Neuronal stem cell (in vitro differentiated cells): ENCODE results near the gene CCDC187.

Experiments
- DNase-seq: peaks from one replicate; pipeline ENCODE4 v3.0.0-alpha.2; 2013; ENCODE audit warnings: low spot score
- H2AFZ ChIP-seq: one replicate; pipeline ENCODE4 v1.6.1; 2013; ENCODE audit warnings: mild to moderate bottlenecking, low read length, inconsistent platforms
- H2AK5ac ChIP-seq: 2 replicates; pipeline ENCODE4 v1.6.1; 2013; ENCODE audit warnings: low read depth, mild to moderate bottlenecking, inconsistent platforms, low read length, moderate library complexity, mixed read lengths
- H2BK120ac ChIP-seq: 2 replicates; pipeline ENCODE4 v1.6.1; 2013; ENCODE audit warnings: low read depth, mild to moderate bottlenecking, inconsistent platforms, low read length, moderate library complexity, mixed read lengths
- H2BK12ac ChIP-seq: one replicate; pipeline ENCODE4 v1.6.1; 2013; ENCODE audit warnings: low read length, inconsistent platforms
- H2BK15ac ChIP-seq: 2 replicates; pipeline ENCODE4 v1.6.1; 2013; ENCODE audit warnings: mild to moderate bottlenecking, low read length, inconsistent platforms, mixed read lengths
- H2BK5ac ChIP-seq: one replicate; pipeline ENCODE4 v1.6.1; 2013; ENCODE audit warnings: inconsistent platforms, mild to moderate bottlenecking, low read length, moderate library complexity
- H3K14ac ChIP-seq: one replicate; pipeline ENCODE4 v1.6.1; 2013; ENCODE audit warnings: low read length, inconsistent platforms
- H3K18ac ChIP-seq: 2 replicates; pipeline ENCODE4 v1.6.1; 2013; ENCODE audit warnings: low read length, inconsistent platforms
- H3K23ac ChIP-seq: 2 replicates; pipeline ENCODE4 v1.6.1; 2013; ENCODE audit warnings: low read depth, mild to moderate bottlenecking, mixed read lengths, low read length, inconsistent platforms; ENCODE audit not compliant: poor library complexity
- H3K27ac ChIP-seq: replicated peaks from 3 replicates; pipeline ENCODE4 v1.5.1; 2013; ENCODE audit warnings: low read length, inconsistent platforms
- H3K27me3 ChIP-seq, 3 experiments: 2 replicates each; pipeline ENCODE4 v1.6.1; 2013; ENCODE audit warnings: low read length in 3 of 3, mild to moderate bottlenecking in 2 of 3, inconsistent platforms in 1 of 3, low read depth in 1 of 3, mixed read lengths in 1 of 3, moderate library complexity in 1 of 3; ENCODE audit not compliant: control insufficient read depth in 3 of 3, insufficient read depth in 3 of 3
- H3K36me3 ChIP-seq, 2 donors: replicated peaks in 1 of 2; 2 replicates each; pipeline ENCODE4 v1.6.1; 2013; ENCODE audit warnings: low read length in 2 of 2; ENCODE audit not compliant: control insufficient read depth in 2 of 2, insufficient read depth in 2 of 2
- H3K4ac ChIP-seq: 2 replicates; pipeline ENCODE4 v1.6.1; 2013; ENCODE audit warnings: inconsistent platforms, mild to moderate bottlenecking, low read length, moderate library complexity
- H3K4me1 ChIP-seq, 2 donors: 1 replicate in 1 of 2; 2 replicates in 1 of 2; pipeline ENCODE4 v1.6.1; 2013; ENCODE audit warnings: low read length in 2 of 2, low read depth in 1 of 2; ENCODE audit not compliant: control insufficient read depth in 2 of 2, insufficient read depth in 1 of 2
- H3K4me2 ChIP-seq: one replicate; pipeline ENCODE4 v1.6.1; 2013; ENCODE audit warnings: mild to moderate bottlenecking, low read length, inconsistent platforms; ENCODE audit not compliant: insufficient read depth, poor library complexity, severe bottlenecking
- H3K4me3 ChIP-seq, 2 donors: 2 replicates each; pipeline ENCODE4 v1.5.1; 2013; ENCODE audit warnings: low read length in 2 of 2, mild to moderate bottlenecking in 2 of 2, inconsistent platforms in 1 of 2, moderate library complexity in 1 of 2
- H3K79me1 ChIP-seq: one replicate; pipeline ENCODE4 v1.6.1; 2013; ENCODE audit warnings: low read depth, mild to moderate bottlenecking, inconsistent platforms, low read length, moderate library complexity
- H3K9ac ChIP-seq: one replicate; pipeline ENCODE4 v1.6.1; 2013; ENCODE audit warnings: mild to moderate bottlenecking, low read depth, low read length, inconsistent platforms; ENCODE audit not compliant: poor library complexity
- H3K9me3 ChIP-seq, 2 donors: replicated peaks in 1 of 2; 2 replicates each; pipeline versions ENCODE3 to v1.6.1; 2013; ENCODE audit warnings: low read length in 2 of 2, mild to moderate bottlenecking in 2 of 2, inconsistent platforms in 1 of 2, low read depth in 1 of 2, mixed read lengths in 1 of 2, moderate library complexity in 1 of 2; ENCODE audit not compliant: control insufficient read depth in 2 of 2, insufficient read depth in 1 of 2
- H4K8ac ChIP-seq: one replicate; pipeline ENCODE4 v1.6.1; 2013; ENCODE audit warnings: low read depth, mild to moderate bottlenecking, inconsistent platforms, low read length, moderate library complexity
- H4K91ac ChIP-seq: one replicate; pipeline ENCODE4 v1.6.1; 2013; ENCODE audit warnings: low read length, low read depth, mild to moderate bottlenecking, inconsistent platforms; ENCODE audit not compliant: poor library complexity
- WGBS, 2 donors: extraction: QIAGEN DNeasy Blood & Tissue Kit; methylation state at CpG; one replicate each; pipeline ENCODE4 v1.1.7; 2013; ENCODE audit warnings: missing lambda C conversion rate in 2 of 2, mixed read lengths in 1 of 2; ENCODE audit not compliant: insufficient read length in 2 of 2, insufficient replicate concordance in 1 of 2; ENCODE audit errors: extremely low coverage in 2 of 2; 5-methylcytosine and 5-hydroxymethylcytosine counted together

The CCDC187 gene

GRCh38 chr9:136226680-136227407, 77.0 kb downstream of the CCDC187 start:
- Histone ChIP-seq H3K4me2 (no peak overlapping the region), H3K4ac (no peak overlapping the region), H3K27me3 (no peaks in the 10 kb centered on the region), H2AFZ (no peak overlapping the region), H3K18ac (no peak overlapping the region), H3K36me3 (peaks cover 9 to 64% of the 10 kb centered on the region in 2 donors), H3K23ac (no peak overlapping the region), H3K14ac (no peak overlapping the region), H2BK5ac (no peak overlapping the region), H4K8ac (no peak overlapping the region), H3K9ac (no peak overlapping the region), H2BK15ac (no peak overlapping the region), H2AK5ac (peak overlapping the region; percentile 61), H3K9me3 (no peaks in the 10 kb centered on the region), H4K91ac (no peak overlapping the region), H2BK12ac (no peak overlapping the region), H3K4me1 (no peaks in the 10 kb centered on the region), H3K79me1 (peaks cover 18% of the 10 kb centered on the region), H3K4me3 (no peak overlapping the region), H3K27ac (no peak overlapping the region), H2BK120ac (peak overlapping the region; percentile 52)
- DNase-seq: no peak
- WGBS, 2 donors: no CpG with 5 or more reads among the region's 30 CpGs

GRCh38 chr9:136225748-136226679, 77.9 kb downstream of the CCDC187 start:
- H3K4ac ChIP-seq: no peak overlapping the region
- H3K14ac ChIP-seq: no peak overlapping the region
- no peaks in the 10 kb centered on the region for H3K27me3 ChIP-seq
- H3K4me3 ChIP-seq: no peak overlapping the region
- no peak overlapping the region for H2BK12ac ChIP-seq
- no peak overlapping the region for H2BK5ac ChIP-seq
- no peak overlapping the region for H2BK15ac ChIP-seq
- H3K36me3 ChIP-seq: peaks cover 9 to 66% of the 10 kb centered on the region in 2 donors
- no peak overlapping the region for H3K4me2 ChIP-seq
- H4K8ac ChIP-seq: no peak overlapping the region
- no peak overlapping the region for H4K91ac ChIP-seq
- WGBS, 2 donors: no CpG with 5 or more reads among the region's 30 CpGs
- H3K18ac ChIP-seq: no peak overlapping the region
- no peaks in the 10 kb centered on the region for H3K4me1 ChIP-seq
- H2AFZ ChIP-seq: no peak overlapping the region
- DNase-seq: peak; percentile 60
- H3K79me1 ChIP-seq: peaks cover 22% of the 10 kb centered on the region
- no peak overlapping the region for H3K27ac ChIP-seq
- no peak overlapping the region for H2AK5ac ChIP-seq
- no peak overlapping the region for H2BK120ac ChIP-seq
- no peaks in the 10 kb centered on the region for H3K9me3 ChIP-seq
- H3K9ac ChIP-seq: peak overlapping the region; percentile 81
- peak overlapping the region; percentile 11 for H3K23ac ChIP-seq

- H2BK5ac ChIP-seq: no peak overlapping the region
- no peak for DNase-seq
- no peak overlapping the region for H2BK15ac ChIP-seq
- no peaks in the 10 kb centered on the region for H3K4me1 ChIP-seq
- H4K91ac ChIP-seq: no peak overlapping the region
- H3K14ac ChIP-seq: no peak overlapping the region
- no CpG with 5 or more reads among the region's 19 CpGs for WGBS, 2 donors
- H3K23ac ChIP-seq: peak overlapping the region; percentile 23
- H3K9me3 ChIP-seq: no peaks in the 10 kb centered on the region
- no peak overlapping the region for H4K8ac ChIP-seq
- H3K4ac ChIP-seq: no peak overlapping the region
- H3K18ac ChIP-seq: no peak overlapping the region
- H2AK5ac ChIP-seq: peak overlapping the region; percentile 12
- H3K4me3 ChIP-seq: peak overlapping the region in 1 of 2 donors; percentile 16
- no peak overlapping the region for H3K27ac ChIP-seq
- no peak overlapping the region for H3K9ac ChIP-seq
- H3K36me3 ChIP-seq: peaks cover 9 to 67% of the 10 kb centered on the region in 2 donors
- H3K27me3 ChIP-seq: no peaks in the 10 kb centered on the region
- peaks cover 22% of the 10 kb centered on the region for H3K79me1 ChIP-seq
- H2BK12ac ChIP-seq: no peak overlapping the region
- no peak overlapping the region for H2BK120ac ChIP-seq
- no peak overlapping the region for H3K4me2 ChIP-seq
- H2AFZ ChIP-seq: no peak overlapping the region
Measured at GRCh38 chr9:136225366-136225747, 78.5 kb downstream of the CCDC187 start.
